SKM-1 treated with dmso at 0.1 percent for 144 hours (cell line): ENCODE measurements around the gene LPAR3.

ENCODE experiments used
- DNase-seq: peaks from one replicate; lab custom pipeline; 2025; ENCODE audit not compliant: unreplicated experiment; lab: John Stamatoyannopoulos, UW

Gene LPAR3

GRCh38 chr1:84833194-84833593 is 59.8 kb downstream of the LPAR3 start:
- DNase-seq: no peak

DNA sequence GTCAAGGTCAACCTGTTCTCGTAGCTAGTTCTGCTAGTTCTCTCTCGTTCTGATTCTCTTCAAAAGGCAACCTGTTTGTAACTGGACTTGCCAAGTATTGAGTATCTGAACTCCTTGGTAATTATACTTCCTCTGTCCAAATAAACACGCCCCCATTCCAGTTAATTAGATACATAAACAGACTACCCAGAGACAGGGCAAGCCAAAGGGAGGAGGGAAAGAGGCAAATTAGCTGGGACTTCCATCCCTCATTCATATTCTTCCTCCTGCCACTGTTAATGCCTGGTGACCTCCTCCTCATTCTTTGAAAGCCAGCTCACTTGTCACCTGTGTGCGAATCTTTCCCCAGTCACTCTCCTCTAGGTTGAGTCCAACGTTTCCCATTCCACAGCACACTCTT is 62.9 kb downstream of the LPAR3 start:
- DNase-seq: no peak

GRCh38 chr1:84827976-84828375 is 65.0 kb downstream of the LPAR3 start:
- DNase-seq: no peak

- DNase-seq: no peak
Observed at GRCh38 chr1:84827555-84827954, 65.5 kb downstream of the LPAR3 start.

DNA sequence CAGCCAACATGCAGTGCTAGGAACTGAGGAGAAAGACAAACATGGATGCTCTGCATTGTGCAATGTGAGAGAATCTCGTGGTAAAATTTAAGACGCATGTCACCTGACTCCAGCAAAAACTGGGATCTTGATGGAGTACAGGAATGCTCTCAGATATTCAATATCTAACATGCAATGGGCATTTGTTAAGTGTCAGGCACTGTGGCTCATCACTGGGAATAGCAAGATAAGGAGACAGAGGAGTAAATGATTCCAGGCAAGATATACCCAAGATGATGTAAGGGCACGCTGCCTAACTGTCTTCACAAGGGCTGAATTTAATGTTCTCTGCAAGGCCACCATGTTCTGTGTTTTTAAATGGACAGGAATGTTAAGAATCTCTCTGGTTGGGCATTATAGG is 67.8 kb downstream of the LPAR3 start:
- DNase-seq: no peak

DNA sequence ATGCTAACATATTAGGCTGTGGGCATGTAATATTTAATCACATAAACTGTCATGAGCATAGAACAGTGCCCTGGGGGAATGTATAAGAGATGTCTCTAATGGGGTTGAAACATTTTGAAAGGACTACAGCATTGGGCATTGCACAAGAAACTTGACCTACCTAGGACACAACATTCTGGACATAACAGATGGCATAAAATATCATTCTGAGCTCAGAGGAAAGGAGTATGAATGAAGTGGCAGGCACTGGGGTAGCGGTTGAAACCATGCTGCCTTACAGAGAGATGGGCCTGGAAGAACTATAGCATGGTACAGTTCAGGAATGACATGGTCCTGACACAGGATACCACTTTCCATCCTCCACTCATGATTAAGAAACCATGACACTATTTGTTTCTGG is 69.0 kb downstream of the LPAR3 start:
- no peak for DNase-seq

GRCh38 chr1:84823511-84823910 is 69.5 kb downstream of the LPAR3 start:
- DNase-seq: no peak

DNA sequence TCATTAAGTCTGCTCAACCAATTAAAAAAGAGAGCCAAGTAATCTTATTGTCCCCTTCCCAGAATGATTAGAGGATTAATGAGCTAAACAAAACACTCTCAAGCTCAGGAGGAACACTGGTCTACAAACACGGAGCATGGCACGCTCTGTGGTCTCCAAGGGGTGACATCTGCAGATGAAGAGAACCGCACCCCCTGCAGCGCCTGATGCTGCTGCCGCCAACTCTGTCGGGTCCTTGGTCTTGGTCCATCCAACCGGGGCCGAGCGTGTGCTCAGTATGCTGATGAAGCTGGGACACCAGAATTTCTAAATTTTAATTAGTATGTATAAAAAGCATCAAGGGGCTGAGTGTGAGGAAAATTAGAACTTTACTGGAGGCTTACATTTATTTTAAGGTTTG is 82.7 kb downstream of the LPAR3 start:
- no peak for DNase-seq

- DNase-seq: no peak
Observed at GRCh38 chr1:84809023-84809422, 84.0 kb downstream of the LPAR3 start.

DNA sequence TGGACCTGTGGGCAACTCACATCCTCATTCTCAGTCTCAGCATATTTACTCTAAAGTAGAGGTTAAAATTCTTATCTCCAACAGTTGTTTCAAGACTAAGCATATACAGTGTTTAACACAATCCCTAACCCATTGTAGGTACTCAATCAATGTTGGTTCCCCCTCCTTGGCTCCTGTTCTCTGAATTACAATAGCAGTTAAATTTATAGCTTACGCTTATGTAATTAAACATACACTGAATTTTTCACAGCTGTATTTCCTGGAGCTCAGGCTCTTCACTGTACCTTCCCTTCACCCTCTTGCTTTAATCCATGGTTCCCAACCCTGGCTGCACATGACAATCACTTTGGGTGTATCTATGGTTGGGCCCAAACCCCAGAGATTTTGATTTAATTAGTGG is 89.4 kb downstream of the LPAR3 start:
- DNase-seq: no peak

GRCh38 chr1:84802567-84803232 is 90.3 kb downstream of the LPAR3 start:
- DNase-seq: no peak

DNA sequence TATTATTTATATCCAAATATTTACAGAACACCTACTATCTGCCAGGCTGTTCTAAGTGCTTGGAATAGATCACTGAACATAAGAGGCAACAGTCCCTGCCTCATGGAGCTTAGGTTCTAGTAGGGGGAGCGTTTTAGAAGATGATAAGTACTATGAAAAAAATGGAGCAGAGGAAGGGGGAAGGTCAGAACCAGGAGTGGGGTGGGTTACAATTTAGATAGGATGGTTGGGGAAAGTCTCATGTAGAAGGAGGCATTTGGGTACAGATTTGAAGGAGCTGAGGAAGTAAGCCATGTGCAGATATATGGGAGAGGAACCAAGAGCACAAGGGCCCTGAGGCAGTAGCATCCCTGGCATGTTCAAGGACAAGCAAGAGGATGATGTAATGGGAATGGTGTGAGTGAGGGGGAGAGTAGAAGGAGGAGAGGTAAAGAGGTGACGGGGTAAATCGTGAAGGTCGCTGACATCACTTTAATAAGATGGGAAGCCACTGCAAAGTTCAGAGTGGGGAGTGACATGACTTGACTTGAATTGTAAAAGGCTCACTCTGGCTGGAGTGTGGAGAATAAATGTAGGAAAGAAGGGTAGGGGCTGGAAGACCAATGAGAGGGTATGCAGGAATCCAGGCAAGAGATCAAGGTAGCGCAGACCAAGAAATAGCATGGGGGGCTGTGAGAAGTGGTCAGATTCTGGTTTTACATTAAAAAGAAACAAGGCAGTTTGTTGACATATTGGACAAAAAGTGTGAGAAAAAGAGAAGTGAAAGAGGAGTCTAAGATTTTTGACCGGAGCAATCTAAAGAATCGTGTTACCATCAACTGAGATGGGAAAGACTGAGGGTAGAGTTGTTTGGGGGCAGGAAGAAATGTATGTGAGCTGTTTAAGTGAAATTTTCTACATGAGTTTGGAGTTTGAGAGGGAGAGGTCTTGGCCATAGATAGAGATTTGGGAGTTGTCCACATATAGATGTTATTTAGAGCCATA is 92.6 kb downstream of the LPAR3 start:
- no peak for DNase-seq

DNA sequence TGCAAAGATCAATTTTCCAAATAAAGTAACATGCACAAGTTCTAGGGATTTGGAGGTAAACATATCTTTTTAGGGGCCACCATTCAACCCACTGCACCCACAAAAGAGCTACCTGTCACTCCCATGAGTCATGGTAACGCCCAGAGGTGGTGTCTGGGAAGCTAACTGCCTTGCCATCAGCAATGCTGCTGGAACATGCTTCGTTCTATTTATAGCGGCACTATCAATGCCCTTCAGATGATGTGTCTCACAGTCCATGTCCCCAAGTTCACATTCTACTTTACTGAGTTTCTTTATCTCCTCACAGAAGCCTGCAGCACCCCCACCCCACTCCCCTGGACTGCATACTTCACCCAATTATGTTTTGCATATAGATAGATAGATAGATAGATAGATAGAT is 95.4 kb downstream of the LPAR3 start:
- no peak for DNase-seq

DNA sequence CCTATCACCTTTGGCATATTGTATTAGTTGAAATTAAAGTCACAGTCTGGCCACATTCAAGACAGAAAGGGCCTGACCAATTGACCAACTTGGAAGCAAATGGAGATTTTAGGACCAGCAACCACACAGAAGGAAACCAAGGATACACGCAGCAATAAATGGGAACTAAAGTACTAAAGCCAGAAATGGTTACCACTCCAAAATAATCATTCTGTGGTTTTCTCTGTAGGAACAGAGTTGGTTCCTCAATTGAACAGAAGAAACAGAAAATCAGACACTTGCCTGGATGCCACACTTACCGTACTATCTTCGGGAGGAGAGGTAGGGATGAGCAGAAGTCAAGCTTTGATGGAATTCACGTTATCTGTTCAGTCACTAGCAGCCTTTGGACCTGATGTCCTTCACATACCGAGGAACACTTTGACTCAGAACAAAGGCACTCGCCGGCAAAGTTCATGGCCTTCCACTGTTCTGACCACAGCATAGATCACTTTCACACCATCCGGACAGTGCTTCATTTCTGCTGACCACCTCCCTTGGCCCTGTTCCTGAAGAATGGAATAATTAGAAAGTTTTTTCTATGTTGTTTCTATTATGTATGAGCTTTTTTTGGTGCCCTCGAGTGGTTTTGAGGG is 96.9 kb downstream of the LPAR3 start:
- peak; percentile 63 for DNase-seq

- no peak for DNase-seq
Observed at GRCh38 chr1:84795213-84795612, 97.8 kb downstream of the LPAR3 start.

DNA sequence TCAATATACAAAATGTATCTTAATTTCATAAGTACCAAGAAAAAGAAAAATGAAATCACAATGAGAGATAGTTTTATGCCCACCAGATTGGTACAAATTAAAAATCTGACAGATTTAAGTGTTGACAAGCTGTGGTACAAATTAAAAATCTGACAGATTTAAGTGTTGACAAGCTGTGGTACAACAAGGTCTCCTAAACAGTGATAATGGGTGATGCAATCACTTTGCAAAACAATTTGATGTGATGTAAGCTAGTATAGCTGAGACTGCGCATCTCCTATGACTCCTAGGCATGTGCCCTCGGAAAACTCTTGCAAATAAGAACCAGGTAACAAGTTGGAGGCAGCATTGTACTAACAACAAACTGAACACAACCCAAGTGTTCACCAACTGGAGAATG is 100.6 kb downstream of the LPAR3 start:
- no peak for DNase-seq

DNA sequence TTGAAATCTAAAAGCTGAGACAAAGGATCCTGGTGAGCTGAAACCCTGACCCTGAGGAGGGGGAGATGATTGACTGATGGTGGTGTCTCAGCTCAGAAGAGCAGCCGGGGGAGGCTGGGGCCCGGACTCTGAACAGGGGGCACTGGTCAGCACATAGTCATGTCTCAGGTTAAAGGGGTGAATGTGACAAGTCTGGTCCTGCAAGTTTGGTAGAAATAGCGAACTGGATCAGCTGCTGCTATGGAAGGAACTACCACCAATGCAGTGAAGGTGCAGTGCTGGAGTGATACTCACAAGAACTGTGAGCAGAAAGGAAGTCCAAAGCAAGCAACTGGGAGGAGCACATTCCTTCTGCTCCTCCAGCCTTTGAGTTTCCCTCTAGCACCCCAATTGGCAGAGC is 104.0 kb downstream of the LPAR3 start:
- no peak for DNase-seq

DNA sequence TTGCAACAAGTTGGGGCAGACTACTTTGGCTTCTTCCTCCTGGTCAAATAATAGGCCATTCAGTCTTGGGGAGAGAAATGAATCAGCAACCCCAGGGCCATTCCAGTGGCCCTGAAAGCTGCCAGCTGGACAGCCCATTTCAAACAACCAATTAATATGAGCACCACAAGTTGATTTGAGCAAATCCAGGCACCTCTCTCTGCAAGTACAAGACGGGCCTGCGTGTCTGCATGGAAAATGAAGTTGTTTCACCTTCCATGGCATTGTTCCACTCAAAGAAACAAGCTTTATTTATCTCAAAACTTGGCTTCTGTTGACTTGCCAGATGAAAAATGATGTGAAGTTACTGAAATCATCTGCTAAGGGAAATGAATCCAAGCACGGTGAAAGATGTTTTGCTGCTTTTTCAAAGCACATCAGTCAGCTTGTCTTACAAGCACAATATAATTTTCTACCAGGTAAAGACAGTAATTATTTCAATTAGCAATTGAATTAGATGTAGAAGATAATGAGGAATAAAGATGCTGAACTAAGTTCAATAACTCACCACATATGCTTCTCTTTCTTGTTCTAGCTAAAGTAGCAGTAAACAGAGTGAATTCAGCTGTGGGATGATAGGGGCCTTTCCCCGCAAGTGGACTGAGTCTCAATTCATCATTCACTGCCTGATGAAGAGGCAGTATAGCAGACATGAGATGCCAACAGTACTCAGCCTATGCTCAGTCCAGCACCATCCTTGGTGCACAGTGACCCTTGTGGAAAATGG is 107.6 kb downstream of the LPAR3 start:
- no peak for DNase-seq

GRCh38 chr1:84782881-84783280 is 110.1 kb downstream of the LPAR3 start:
- DNase-seq: no peak

- DNase-seq: peak; percentile 29
Observed at GRCh38 chr1:84781946-84782771, 110.8 kb downstream of the LPAR3 start.
